NCI-H128 (cell line): ENCODE results near the gene GGA2.
"Not testable (repeated sequence)": the region's sequence is repeated elsewhere in the genome, so short reads cannot be mapped to it uniquely, and the experiment has no call there.

Source experiments
- DNase-seq: peaks from one replicate; lab custom pipeline; 2025; ENCODE audit not compliant: unreplicated experiment; lab: John Stamatoyannopoulos, UW

GGA2 gene

GRCh38 chr16:23524886-23525285, 14.6 kb upstream of the GGA2 start:
- no peak for DNase-seq

- no peak for DNase-seq
Measured at GRCh38 chr16:23523876-23524385, 13.6 kb upstream of the GGA2 start.

GRCh38 chr16:23523321-23523720, 13.0 kb upstream of the GGA2 start:
- no peak for DNase-seq

- DNase-seq = no peak
Measured at GRCh38 chr16:23521965-23522364, 11.7 kb upstream of the GGA2 start.

- no peak for DNase-seq
Measured at GRCh38 chr16:23521037-23521743, 10.9 kb upstream of the GGA2 start.

- no peak for DNase-seq
Measured at GRCh38 chr16:23520500-23520899, 10.2 kb upstream of the GGA2 start.

GRCh38 chr16:23519282-23519681, 9.0 kb upstream of the GGA2 start:
- no peak for DNase-seq

DNA sequence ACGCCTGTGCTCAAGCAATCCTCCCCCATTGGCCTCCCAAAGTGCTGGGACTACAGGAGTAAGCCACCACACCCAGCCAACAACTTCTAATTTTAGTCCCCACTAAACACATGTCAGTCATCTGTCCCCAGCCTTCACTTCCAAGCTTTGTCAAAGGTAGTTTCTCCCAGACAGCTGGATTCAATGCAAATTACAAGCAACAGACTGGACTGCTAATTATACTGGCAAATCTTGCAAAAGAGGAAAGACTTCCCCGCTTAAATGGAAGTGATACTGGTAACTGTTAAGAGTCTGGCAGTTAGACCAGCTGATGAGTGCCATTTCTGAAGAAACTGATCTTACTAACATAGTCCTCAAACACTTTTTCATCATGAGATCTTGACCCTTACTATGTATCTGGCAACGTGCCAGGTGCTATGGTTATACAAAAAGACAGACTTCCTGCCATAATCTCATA, 8.2 kb upstream of the GGA2 start:
- DNase-seq = no peak

- DNase-seq = no peak
Measured at GRCh38 chr16:23516366-23517137, 6.3 kb upstream of the GGA2 start.

- DNase-seq = no peak
Measured at GRCh38 chr16:23515881-23516280, 5.6 kb upstream of the GGA2 start.

- DNase-seq = no peak
Measured at GRCh38 chr16:23514381-23515152, 4.3 kb upstream of the GGA2 start.

- no peak for DNase-seq
Measured at GRCh38 chr16:23512168-23512695, 1.9 kb upstream of the GGA2 start.

- DNase-seq = no peak
Measured at GRCh38 chr16:23511731-23512130, 1.4 kb upstream of the GGA2 start.

DNA sequence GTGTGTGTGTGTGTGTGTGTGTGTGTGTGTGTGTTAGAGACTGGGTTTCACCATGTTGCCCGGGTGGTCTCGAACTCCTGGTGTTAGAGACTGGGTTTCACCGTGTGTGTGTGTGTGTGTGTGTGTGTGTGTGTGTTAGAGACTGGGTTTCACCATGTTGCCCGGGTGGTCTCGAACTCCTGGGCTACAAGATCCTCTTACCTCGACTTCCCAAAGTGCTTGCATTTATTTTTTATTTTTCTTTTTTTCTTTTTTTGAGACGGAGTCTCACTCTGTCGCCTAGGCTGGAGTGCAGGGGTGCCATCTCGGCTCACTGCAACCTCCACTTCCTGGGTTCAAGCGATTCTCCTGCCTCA, 599 bp upstream of the GGA2 start:
- not testable (repeated sequence) for DNase-seq

DNA sequence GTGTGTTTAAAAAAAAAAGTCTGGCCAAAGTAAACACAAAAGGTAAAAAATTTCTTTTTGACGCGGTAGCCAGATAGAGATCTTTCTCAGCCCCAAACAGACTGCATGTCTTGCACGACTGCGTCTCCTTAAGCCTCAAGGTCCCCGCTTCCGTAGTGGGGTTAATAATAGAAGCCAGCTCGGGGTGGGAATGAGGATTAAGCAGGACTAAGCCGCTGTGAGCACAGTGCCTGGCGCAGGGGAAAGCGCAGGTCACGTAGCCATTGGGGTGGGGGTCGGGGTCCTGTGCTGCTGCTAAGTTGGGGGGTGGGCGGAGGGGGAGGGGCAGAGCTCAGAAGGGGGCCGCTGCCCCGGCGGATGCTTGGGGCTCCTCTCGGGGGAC, 521 bp downstream of the GGA2 start:
- DNase-seq = no peak

- DNase-seq = no peak
Measured at GRCh38 chr16:23509441-23509754, 896 bp downstream of the GGA2 start.

- no peak for DNase-seq
Measured at GRCh38 chr16:23508589-23509440, 1.5 kb downstream of the GGA2 start.

DNA sequence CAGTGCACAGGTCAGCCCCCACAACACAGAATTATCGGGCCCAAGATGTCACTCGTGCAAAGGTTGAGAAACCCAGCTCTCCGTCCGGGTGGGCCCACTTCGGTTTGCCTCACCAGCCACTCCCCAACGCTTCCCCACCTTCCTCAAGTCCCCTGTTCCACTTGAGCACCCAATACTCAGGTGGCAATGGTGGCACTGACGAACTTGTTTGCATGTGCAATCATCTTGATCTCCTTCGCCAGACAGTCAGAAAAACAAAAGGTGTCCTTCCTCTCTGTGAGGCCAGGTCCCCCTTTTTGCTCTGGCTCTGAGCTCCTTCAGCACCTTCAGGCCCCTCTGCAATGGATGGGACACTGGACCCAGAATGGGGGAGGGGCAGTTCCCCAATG, 3.7 kb downstream of the GGA2 start:
- no peak for DNase-seq

DNA sequence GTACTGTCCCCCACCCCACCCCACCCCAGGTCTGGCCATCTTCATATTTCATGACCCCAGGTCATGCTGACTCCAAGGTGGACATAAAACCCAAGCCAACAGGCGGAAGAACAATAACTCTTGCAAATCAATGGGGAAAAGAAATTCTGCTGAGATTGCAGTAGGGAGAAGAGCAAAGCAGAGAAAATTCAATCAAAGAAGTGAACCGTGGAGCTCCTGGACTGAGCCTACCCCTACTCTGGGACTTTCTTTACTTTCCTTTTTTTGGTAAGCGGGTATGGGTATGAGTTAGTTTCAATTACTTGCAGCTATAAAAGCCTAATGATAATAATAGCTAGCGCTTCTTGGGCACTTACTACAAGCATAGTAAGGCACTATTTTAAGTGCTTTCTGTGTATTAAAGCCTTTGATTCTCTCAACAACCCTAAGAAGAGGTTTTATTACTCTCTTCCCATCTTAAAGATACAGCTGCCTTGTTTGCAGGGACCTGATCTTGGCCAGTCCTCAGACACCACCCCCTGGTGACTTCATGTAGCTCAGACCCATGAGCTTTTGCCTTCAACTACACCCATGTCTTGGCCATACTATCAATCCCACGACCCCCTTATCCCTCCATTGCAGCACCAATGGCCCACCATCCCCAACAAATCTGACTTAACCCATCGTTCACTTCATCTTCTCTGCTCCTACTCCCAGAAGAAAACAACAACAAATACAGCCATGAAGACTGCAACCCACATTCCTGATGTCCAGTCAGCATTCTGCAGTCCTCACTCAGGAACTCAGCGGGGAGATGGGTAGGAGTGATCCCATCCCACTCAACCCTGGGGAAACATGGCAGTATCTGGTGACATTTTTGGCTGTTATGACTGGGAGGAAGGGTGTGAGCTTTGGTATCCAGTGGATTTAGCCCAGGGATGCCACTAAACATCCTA, 4.4 kb downstream of the GGA2 start:
- no peak for DNase-seq
